Endodermal cell (in vitro differentiated cells): Measurements from ENCODE around the gene NHEJ1. TPM values are rescaled to one million over a fixed set of nuclear protein-coding genes. Genes with fewer than 3 reads are reported as not detected.

Experiments used
- DNase-seq: peaks from one replicate; pipeline ENCODE4 v3.0.0-alpha.2; 2017
- H3K27ac ChIP-seq: 2 replicates; pipeline ENCODE4 v1.5.1; 2013; ENCODE audit warnings: mild to moderate bottlenecking, low read depth, low read length, moderate library complexity
- H3K27me3 ChIP-seq: 2 replicates; pipeline ENCODE4 v1.6.1; 2013; ENCODE audit warnings: mild to moderate bottlenecking, low read length, moderate library complexity; ENCODE audit not compliant: insufficient read depth, control insufficient read depth, poor library complexity, severe bottlenecking
- H3K36me3 ChIP-seq: 2 replicates; pipeline ENCODE4 v1.7.0; 2013; ENCODE audit warnings: mild to moderate bottlenecking, low read length, moderate library complexity; ENCODE audit not compliant: control insufficient read depth, insufficient read depth
- H3K4me1 ChIP-seq: one replicate; pipeline ENCODE4 v1.7.0; 2013; ENCODE audit warnings: low read length; ENCODE audit not compliant: control insufficient read depth, insufficient read depth
- H3K4me3 ChIP-seq: 2 replicates; pipeline ENCODE4 v1.5.1; 2013; ENCODE audit warnings: mild to moderate bottlenecking, low read length, moderate library complexity
- H3K9ac ChIP-seq: 2 replicates; pipeline ENCODE4 v1.6.1; 2013; ENCODE audit warnings: mild to moderate bottlenecking, low read length, moderate library complexity; ENCODE audit not compliant: poor library complexity, severe bottlenecking; ENCODE audit errors: extremely low read depth
- H3K9me3 ChIP-seq: 2 replicates; pipeline ENCODE4 v1.6.1; 2013; ENCODE audit warnings: mild to moderate bottlenecking, low read length, moderate library complexity; ENCODE audit not compliant: control insufficient read depth
- H3K27ac Mint-ChIP-seq: 2 replicates; pipeline ENCODE4 v1.8.0; 2020; ENCODE audit warnings: mixed read lengths
- H3K27me3 Mint-ChIP-seq: 2 replicates; pipeline ENCODE4 v1.8.0; 2021; ENCODE audit warnings: mild to moderate bottlenecking, mixed read lengths; ENCODE audit not compliant: insufficient read depth
- H3K36me3 Mint-ChIP-seq: 2 replicates; pipeline ENCODE4 v1.8.0; 2020; ENCODE audit warnings: low read depth, mixed read lengths
- H3K4me1 Mint-ChIP-seq: 2 replicates; pipeline ENCODE4 v1.8.0; 2020; ENCODE audit warnings: mixed read lengths
- H3K4me3 Mint-ChIP-seq: 2 replicates; pipeline ENCODE4 v1.8.0; 2020; ENCODE audit warnings: mild to moderate bottlenecking, moderate library complexity, mixed read lengths
- H3K9me3 Mint-ChIP-seq: 2 replicates; pipeline ENCODE4 v1.8.0; 2020; ENCODE audit warnings: mild to moderate bottlenecking, mixed read lengths
- CTCF ChIP-seq: fragments of 200-600 bp; sonication (generic); conservative IDR thresholded peaks from 2 replicates; pipeline ENCODE4 v1.5.0; 2021; ENCODE audit warnings: antibody characterized with exemption, mild to moderate bottlenecking
- WGBS, 2 experiments: methylation state at CpG; one replicate each; pipeline versions ENCODE4 v1.1.5 to v1.1.7; 2013; ENCODE audit warnings: missing lambda C conversion rate in 2 of 2, mixed read lengths in 1 of 2; ENCODE audit not compliant: insufficient coverage in 1 of 2, insufficient read length in 1 of 2; 5-methylcytosine and 5-hydroxymethylcytosine counted together
- total RNA-seq, 2 donors: library from RNA; stranded (reverse); fragmentation: NEBNext Ultra II Directional in 1 of 2; extraction: Animal tissue kit (Norgen Biotek cat#: 25700) in 1 of 2; gene quantifications; 2 replicates in 1 of 2; 3 replicates in 1 of 2; pipeline ENCODE4 v1.2.1, GENCODE V29; 2021

The NHEJ1 gene
- total RNA-seq, 2 donors from 2014 or later: 16.2 to 27.4 TPM

- Mint-ChIP-seq H3K27ac (no peak overlapping the region), H3K4me1 (peaks cover 6% of the 10 kb centered on the region), H3K4me3 (peak overlapping the region; percentile 68), H3K9me3 (peaks cover 4% of the 10 kb centered on the region), H3K36me3 (peaks cover 33% of the 10 kb centered on the region), H3K27me3 (peaks cover 8% of the 10 kb centered on the region)
- Histone ChIP-seq H3K27ac (no peak overlapping the region), H3K9me3 (no peaks in the 10 kb centered on the region), H3K9ac (no peak overlapping the region), H3K36me3 (peaks cover 40% of the 10 kb centered on the region), H3K4me3 (peak overlapping the region; percentile 77), H3K27me3 (no peaks in the 10 kb centered on the region), H3K4me1 (no peaks in the 10 kb centered on the region)
- 94 to 97% methylated on average over 10 to 17 of the region's 17 CpGs for WGBS, 2 experiments
- no peak for DNase-seq
- TF ChIP-seq CTCF: no peak
Observed at GRCh38 chr2:219207884-219208740, 47.5 kb upstream of the NHEJ1 start.

DNA sequence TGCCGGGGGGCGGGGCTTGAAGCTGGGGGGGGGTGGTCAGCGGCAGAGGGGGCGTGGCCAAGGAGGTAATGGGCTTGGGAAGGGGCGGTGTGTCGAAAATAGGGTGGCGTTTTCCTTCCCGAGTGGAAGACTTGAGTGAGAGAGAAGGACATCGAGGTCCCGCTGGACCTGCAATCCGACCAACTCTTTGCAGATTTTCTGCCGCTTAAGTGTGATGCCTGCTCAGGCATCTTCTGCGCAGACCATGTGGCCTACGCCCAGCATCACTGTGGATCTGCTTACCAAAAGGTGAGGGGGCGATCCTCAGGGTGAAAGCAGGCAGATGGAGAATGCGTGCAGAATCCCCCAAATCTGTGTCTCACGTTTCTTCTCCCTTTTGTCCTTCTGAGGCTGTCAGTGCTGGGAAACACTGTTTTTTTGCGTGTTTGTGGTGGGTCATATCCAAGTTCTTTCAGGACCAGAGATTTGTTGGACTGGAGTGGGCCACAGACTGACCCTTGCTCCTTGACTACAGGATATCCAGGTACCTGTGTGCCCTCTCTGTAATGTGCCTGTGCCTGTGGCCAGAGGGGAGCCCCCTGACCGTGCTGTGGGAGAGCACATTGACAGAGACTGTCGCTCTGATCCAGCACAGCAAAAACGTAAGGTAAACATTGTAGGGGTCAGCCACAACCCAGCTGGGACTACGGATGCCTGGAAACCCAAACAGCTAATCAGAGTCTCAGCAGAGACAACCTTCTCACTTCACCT is 46.7 kb upstream of the NHEJ1 start:
- no peak overlapping the region for H3K27ac ChIP-seq
- H3K9ac ChIP-seq: peak overlapping the region; percentile 7

More for the DNA sequence above, 46.7 kb upstream of the NHEJ1 start:
- 32 to 41% methylated on average over 15 to 22 of the region's 22 CpGs for WGBS, 2 experiments
- DNase-seq: no peak
- peak overlapping the region; percentile 64 for H3K27ac Mint-ChIP-seq
- Histone ChIP-seq H3K4me3 (peak overlapping the region; percentile 77), H3K27me3 (no peaks in the 10 kb centered on the region), H3K9me3 (no peaks in the 10 kb centered on the region), H3K36me3 (peaks cover 33% of the 10 kb centered on the region), H3K4me1 (no peaks in the 10 kb centered on the region)
- TF ChIP-seq CTCF: no peak
- peaks cover 29% of the 10 kb centered on the region for H3K36me3 Mint-ChIP-seq
- peaks cover 4% of the 10 kb centered on the region for H3K9me3 Mint-ChIP-seq
- peaks cover 9% of the 10 kb centered on the region for H3K27me3 Mint-ChIP-seq
- H3K4me1 Mint-ChIP-seq: peaks cover 6% of the 10 kb centered on the region
- H3K4me3 Mint-ChIP-seq: peak overlapping the region; percentile 68
